BJ (cell line): ENCODE measurements around the gene LIPJ. TPM values are rescaled to one million over a fixed set of nuclear protein-coding genes. Genes with fewer than 3 reads are reported as not detected.

Experiments
- CTCF ChIA-PET: fragments of 350-600 bp; formaldehyde crosslinking; extraction: SDS; loops from one replicate; lab custom pipeline; 2021; ENCODE audit warnings: antibody characterized with exemption, inconsistent platforms; lab: Yijun Ruan, JAX
- POLR2A ChIA-PET: fragments of 300-600 bp; sonication (Branson Sonifier 250); formaldehyde crosslinking; extraction: SDS; loops from one replicate; lab custom pipeline; 2021; ENCODE audit warnings: antibody characterized with exemption; lab: Charles Lee
- DNase-seq: peaks from one replicate; pipeline ENCODE4 v3.0.0-alpha.2; 2011; ENCODE audit warnings: low read depth
- H3K27me3 ChIP-seq: 2 replicates; pipeline ENCODE4 v1.6.0; 2011; ENCODE audit warnings: low read length; ENCODE audit not compliant: control insufficient read depth, insufficient read depth
- H3K36me3 ChIP-seq: 2 replicates; pipeline ENCODE4 v1.5.1; 2011; ENCODE audit warnings: low read length; ENCODE audit not compliant: control insufficient read depth, insufficient read depth
- H3K4me3 ChIP-seq: 2 replicates; pipeline ENCODE4 v1.5.1; 2011; ENCODE audit warnings: low read depth, mild to moderate bottlenecking, control low read depth, low read length
- polyA plus RNA-seq: library from polyadenylated mRNA; depleted of rRNA; stranded (reverse); fragments of >200 nt; gene quantifications from 2 replicates; pipeline ENCODE4 v1.2.3, GENCODE V29; 2011
- TF ChIP-seq, protein P1 (sequence below): IDR thresholded peaks from 2 replicates; pipeline ENCODE4 v1.5.1; 2011; ENCODE audit warnings: low read depth, mild to moderate bottlenecking, control low read depth, inconsistent platforms, low read length, moderate library complexity; ENCODE audit not compliant: insufficient read depth

The LIPJ gene
- polyA plus RNA-seq, 1 experiment = not detected

DNA sequence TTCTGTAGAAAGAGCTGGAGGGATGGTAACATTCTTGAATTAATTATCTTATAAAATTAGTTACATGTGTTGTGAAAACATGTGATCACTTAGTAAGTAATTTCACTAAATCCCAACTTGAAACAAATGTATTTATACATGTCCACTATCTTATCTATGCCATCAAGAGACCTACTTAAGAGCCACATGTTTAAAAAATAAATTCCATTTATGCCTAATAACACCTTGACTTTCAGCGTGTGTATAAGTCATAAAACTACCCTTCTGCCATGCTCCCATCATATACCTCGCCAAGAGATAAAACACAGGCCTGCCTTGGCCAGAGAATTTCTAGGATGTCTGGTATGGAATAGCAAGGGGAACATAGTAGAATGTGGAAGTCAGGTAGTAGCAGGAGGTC is 37.3 kb downstream of the LIPJ start:
- H3K36me3 ChIP-seq = no peaks in the 10 kb centered on the region
- TF ChIP-seq, protein P1, sequence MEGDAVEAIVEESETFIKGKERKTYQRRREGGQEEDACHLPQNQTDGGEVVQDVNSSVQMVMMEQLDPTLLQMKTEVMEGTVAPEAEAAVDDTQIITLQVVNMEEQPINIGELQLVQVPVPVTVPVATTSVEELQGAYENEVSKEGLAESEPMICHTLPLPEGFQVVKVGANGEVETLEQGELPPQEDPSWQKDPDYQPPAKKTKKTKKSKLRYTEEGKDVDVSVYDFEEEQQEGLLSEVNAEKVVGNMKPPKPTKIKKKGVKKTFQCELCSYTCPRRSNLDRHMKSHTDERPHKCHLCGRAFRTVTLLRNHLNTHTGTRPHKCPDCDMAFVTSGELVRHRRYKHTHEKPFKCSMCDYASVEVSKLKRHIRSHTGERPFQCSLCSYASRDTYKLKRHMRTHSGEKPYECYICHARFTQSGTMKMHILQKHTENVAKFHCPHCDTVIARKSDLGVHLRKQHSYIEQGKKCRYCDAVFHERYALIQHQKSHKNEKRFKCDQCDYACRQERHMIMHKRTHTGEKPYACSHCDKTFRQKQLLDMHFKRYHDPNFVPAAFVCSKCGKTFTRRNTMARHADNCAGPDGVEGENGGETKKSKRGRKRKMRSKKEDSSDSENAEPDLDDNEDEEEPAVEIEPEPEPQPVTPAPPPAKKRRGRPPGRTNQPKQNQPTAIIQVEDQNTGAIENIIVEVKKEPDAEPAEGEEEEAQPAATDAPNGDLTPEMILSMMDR = no peak
- DNase-seq = no peak
- POLR2A ChIA-PET = no interaction called here
- H3K27me3 ChIP-seq = no peaks in the 10 kb centered on the region
- CTCF ChIA-PET = no interaction called here
- no peak overlapping the region for H3K4me3 ChIP-seq

DNA sequence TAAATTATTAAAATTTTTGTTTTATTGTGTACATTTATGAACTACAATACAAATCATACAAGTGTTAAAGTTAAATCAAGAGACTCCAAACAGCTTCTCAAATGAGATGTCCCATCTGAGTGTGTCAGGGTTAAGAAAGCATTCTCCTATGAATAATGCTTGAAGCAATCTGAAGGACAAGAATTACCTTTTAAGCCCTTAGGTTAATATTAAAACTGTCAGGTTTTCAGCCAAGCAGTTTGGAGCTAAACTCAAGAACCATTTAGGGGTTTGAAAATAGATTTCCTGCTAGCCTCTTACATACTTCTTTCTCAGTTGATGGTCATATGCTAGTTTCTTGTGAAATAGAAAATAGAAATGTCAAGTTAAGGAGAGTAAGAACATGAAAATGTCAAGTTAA is 38.3 kb downstream of the LIPJ start:
- Histone ChIP-seq H3K27me3 (no peaks in the 10 kb centered on the region), H3K36me3 (no peaks in the 10 kb centered on the region), H3K4me3 (no peak overlapping the region)
- TF ChIP-seq, protein P1 = no peak
- no peak for DNase-seq
- ChIA-PET POLR2A (no interaction called here), CTCF (no interaction called here)

DNA sequence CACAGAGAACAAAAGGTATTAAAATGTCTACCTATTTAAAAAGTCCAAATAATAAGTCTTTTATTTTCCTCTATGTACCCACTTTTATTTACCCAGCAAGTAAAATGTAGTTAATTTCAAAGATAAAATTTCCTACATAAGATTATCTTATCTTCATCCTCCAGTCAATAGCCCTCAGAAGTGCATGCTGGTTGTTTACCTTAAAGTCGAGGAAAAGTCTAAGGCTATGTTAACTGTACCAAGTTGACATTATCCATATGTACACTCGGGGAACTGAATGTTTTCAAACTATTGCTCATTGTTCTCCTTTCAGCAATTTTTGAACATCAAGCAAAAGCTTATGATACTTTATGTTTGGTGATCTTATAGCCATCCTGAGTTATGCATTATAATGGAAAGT is 53.6 kb downstream of the LIPJ start:
- Histone ChIP-seq H3K4me3 (no peak overlapping the region), H3K27me3 (no peaks in the 10 kb centered on the region), H3K36me3 (no peaks in the 10 kb centered on the region)
- ChIA-PET POLR2A (no interaction called here), CTCF (no interaction called here)
- TF ChIP-seq, protein P1 = no peak
- DNase-seq = no peak

DNA sequence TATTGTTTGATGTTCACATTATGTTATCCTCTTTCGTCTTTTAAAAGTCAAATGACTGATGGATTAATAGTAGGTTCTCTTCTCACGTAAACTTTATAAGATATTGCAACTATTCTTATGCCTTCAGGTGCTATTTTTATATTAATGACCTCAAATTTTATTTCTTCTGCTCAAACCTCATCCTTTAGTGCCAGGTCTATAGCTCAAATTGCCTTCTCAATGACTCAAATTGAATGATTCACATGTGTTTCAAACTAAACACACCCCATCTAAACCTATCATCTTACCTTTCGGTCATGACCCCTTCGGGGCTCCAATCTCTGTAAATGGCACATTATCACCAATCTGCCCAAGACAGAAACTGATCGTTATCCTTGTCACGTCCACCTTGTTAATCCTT is 55.6 kb downstream of the LIPJ start:
- no peak for DNase-seq
- CTCF ChIA-PET = no interaction called here
- POLR2A ChIA-PET = no interaction called here
- Histone ChIP-seq H3K4me3 (no peak overlapping the region), H3K27me3 (no peaks in the 10 kb centered on the region), H3K36me3 (no peaks in the 10 kb centered on the region)
- TF ChIP-seq, protein P1 = no peak

DNA sequence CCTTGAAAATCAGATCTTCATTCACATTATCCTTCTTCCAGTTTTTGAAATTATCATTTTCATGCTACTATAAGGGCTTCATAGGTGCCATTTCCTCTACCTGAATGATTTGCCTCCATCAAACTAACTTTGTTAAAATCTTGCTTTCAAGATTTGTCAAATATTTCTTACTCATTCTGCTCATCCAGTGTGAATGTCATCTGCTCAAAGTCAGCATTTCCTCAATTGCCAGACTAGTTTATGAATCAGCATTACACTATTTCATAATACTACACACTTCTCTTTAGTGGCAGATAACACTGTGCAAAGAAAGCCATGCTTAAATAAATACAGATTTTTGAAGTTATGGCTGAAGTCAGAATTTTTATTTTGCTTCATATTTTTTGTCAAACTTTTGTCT is 56.4 kb downstream of the LIPJ start:
- TF ChIP-seq, protein P1 = no peak
- ChIA-PET CTCF (no interaction called here), POLR2A (no interaction called here)
- Histone ChIP-seq H3K36me3 (no peaks in the 10 kb centered on the region), H3K27me3 (no peaks in the 10 kb centered on the region), H3K4me3 (no peak overlapping the region)
- DNase-seq = no peak
